Measurements from ENCODE around the gene STK32A. TPM values are rescaled to one million over a fixed set of nuclear protein-coding genes. Genes with fewer than 3 reads are reported as not detected.

Gene STK32A
- total and polyA plus RNA-seq, 2 donors (not counting 1 experiment from before 2014, with no cell fraction given), result not detected

GRCh38 chr5:147309621-147310020 lies 74.8 kb downstream of the STK32A start:
- H3K9me3 ChIP-seq (ENCODE audit: control extremely low read depth in 1 of 3, control insufficient read depth in 2 of 3, insufficient read depth in 1 of 3, low read length in 2 of 3), result peaks cover 0 to 4% (median 0%) of the 10 kb centered on the region in 3 donors
- H3K4me1 ChIP-seq (ENCODE audit: control insufficient read depth in 2 of 2, insufficient read depth in 2 of 2, low read length in 2 of 2), result no peaks in the 10 kb centered on the region
- Mint-ChIP-seq H3K4me1 (no peaks in the 10 kb centered on the region), H3K9me3 (ENCODE audit: insufficient read depth) (no peaks in the 10 kb centered on the region), H3K4me3 (no peak overlapping the region), H3K27ac (no peak overlapping the region), H3K27me3 (no peaks in the 10 kb centered on the region)
- no peaks in the 10 kb centered on the region for H3K79me2 ChIP-seq (ENCODE audit: control insufficient read depth, insufficient read depth, low read length)
- no peaks in the 10 kb centered on the region for H3K27me3 ChIP-seq (replicated peaks in 1 of 4; ENCODE audit: control extremely low read depth in 1 of 4, control insufficient read depth in 3 of 4, insufficient read depth in 4 of 4, low read length in 3 of 4)
- no peak overlapping the region for H2AFZ ChIP-seq (ENCODE audit: insufficient read depth, low read depth, low read length, poor library complexity, severe bottlenecking)
- intact Hi-C loops (cut with micrococcal nuclease), result no loop called here
- TF ChIP-seq CTCF (IDR thresholded peaks at IDR 0.05) (no peak), EZH2 (IDR thresholded peaks at IDR 0.05; ENCODE audit: borderline replicate concordance, insufficient read depth, low read depth, low read length, poor library complexity, severe bottlenecking) (no peak)
- H3K27ac ChIP-seq (ENCODE audit: low read length in 2 of 2), result no peak overlapping the region
- ChIA-PET CTCF (no interaction called here), POLR2A (no interaction called here)
- H4K20me1 ChIP-seq (ENCODE audit: control insufficient read depth, insufficient read depth, low read length, poor library complexity, severe bottlenecking), result no peaks in the 10 kb centered on the region
- no CpG with 5 or more reads among the region's 4 CpGs for WGBS (ENCODE audit: insufficient coverage)
- ATAC-seq (ENCODE audit: low read depth), result no peak
- no peak for DNase-seq
- no peak overlapping the region for H3K4me2 ChIP-seq (replicated peaks; ENCODE audit: low read depth, low read length, poor library complexity, severe bottlenecking)
- no peak overlapping the region for H3K4me3 ChIP-seq (ENCODE audit: control extremely low read depth in 1 of 5, extremely low read depth in 1 of 5, insufficient read depth in 1 of 5, low read depth in 2 of 5, low read length in 4 of 5)
- H3K36me3 ChIP-seq (replicated peaks in 1 of 2; ENCODE audit: control extremely low read depth in 1 of 2, control insufficient read depth in 1 of 2, extremely low read depth in 1 of 2, insufficient read depth in 2 of 2, low read length in 1 of 2), result no peaks in the 10 kb centered on the region
- H3K9ac ChIP-seq (ENCODE audit: low read length), result no peak overlapping the region

- ATAC-seq (ENCODE audit: low read depth) (no peak), DNase-seq (no peak)
- no peaks in the 10 kb centered on the region for H3K27me3 ChIP-seq (replicated peaks in 1 of 4; ENCODE audit: control extremely low read depth in 1 of 4, control insufficient read depth in 3 of 4, insufficient read depth in 4 of 4, low read length in 3 of 4)
- H3K27ac ChIP-seq (ENCODE audit: low read length in 2 of 2), result no peak overlapping the region
- no peak overlapping the region for H3K9ac ChIP-seq (ENCODE audit: low read length)
- H3K4me1 ChIP-seq (ENCODE audit: control insufficient read depth in 2 of 2, insufficient read depth in 2 of 2, low read length in 2 of 2), result no peaks in the 10 kb centered on the region
- H3K4me3 ChIP-seq (ENCODE audit: control extremely low read depth in 1 of 5, extremely low read depth in 1 of 5, insufficient read depth in 1 of 5, low read depth in 2 of 5, low read length in 4 of 5), result no peak overlapping the region
- Mint-ChIP-seq H3K4me1 (no peaks in the 10 kb centered on the region), H3K27me3 (no peaks in the 10 kb centered on the region), H3K27ac (no peak overlapping the region), H3K4me3 (no peak overlapping the region), H3K9me3 (ENCODE audit: insufficient read depth) (no peaks in the 10 kb centered on the region)
- H3K79me2 ChIP-seq (ENCODE audit: control insufficient read depth, insufficient read depth, low read length), result no peaks in the 10 kb centered on the region
- no peak overlapping the region for H2AFZ ChIP-seq (ENCODE audit: insufficient read depth, low read depth, low read length, poor library complexity, severe bottlenecking)
- no peaks in the 10 kb centered on the region for H4K20me1 ChIP-seq (ENCODE audit: control insufficient read depth, insufficient read depth, low read length, poor library complexity, severe bottlenecking)
- POLR2A ChIA-PET, result no interaction called here
- no peak for TF ChIP-seq CTCF (IDR thresholded peaks at IDR 0.05)
- no peak for TF ChIP-seq EZH2 (IDR thresholded peaks at IDR 0.05; ENCODE audit: borderline replicate concordance, insufficient read depth, low read depth, low read length, poor library complexity, severe bottlenecking)
- CTCF ChIA-PET, result no interaction called here
- H3K9me3 ChIP-seq (ENCODE audit: control extremely low read depth in 1 of 3, control insufficient read depth in 2 of 3, insufficient read depth in 1 of 3, low read length in 2 of 3), result peaks cover 0 to 2% (median 0%) of the 10 kb centered on the region in 3 donors
- WGBS (ENCODE audit: insufficient coverage), result 66% methylated on average over 8 of the region's 10 CpGs
- no peaks in the 10 kb centered on the region for H3K36me3 ChIP-seq (replicated peaks in 1 of 2; ENCODE audit: control extremely low read depth in 1 of 2, control insufficient read depth in 1 of 2, extremely low read depth in 1 of 2, insufficient read depth in 2 of 2, low read length in 1 of 2)
- intact Hi-C loops (cut with micrococcal nuclease), result no loop called here
- H3K4me2 ChIP-seq (replicated peaks; ENCODE audit: low read depth, low read length, poor library complexity, severe bottlenecking), result no peak overlapping the region
Measured at GRCh38 chr5:147310059-147310704, 75.4 kb downstream of the STK32A start.
